ENCODE measurements around the gene AOPEP. TPM values are rescaled to one million over a fixed set of nuclear protein-coding genes. Genes with fewer than 3 reads are reported as not detected.

The AOPEP gene
- total and polyA plus RNA-seq, 10 donors, result 14.8 to 86.1 (median 51.3) TPM

DNA sequence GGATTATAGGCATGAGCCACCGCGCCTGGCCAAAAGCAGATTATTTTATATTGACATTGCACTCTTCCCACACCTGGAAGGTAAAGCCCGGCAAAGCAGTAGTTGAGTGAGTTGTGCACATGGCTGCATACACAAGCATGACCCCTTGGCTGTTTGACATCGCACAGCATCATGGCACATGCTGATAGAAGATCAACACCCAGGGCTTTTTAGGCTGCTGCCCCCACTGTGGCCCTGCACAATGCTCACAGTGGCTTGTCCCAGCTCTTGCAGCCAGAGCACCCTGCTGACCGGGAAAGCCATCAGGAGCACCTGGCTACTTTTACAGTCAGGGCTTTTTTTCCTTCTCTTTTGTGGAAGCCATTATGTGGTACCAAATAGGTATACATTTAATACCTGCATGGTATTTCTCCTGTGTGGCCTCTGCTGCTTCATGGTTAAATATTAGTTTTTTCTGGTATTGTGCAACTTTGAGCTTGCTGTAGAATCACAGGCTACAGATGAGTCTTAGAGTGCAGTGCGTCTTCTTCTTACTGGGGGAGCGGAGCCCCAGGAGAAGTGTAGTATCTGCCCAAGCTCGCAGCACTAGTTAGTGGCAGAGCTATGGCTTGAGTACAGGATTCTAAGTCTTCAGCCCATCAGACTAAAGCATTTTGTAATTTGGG is 264.5 kb downstream of the AOPEP start:
- Histone ChIP-seq H3K4me1 (peaks cover 0 to 9% (median 0%) of the 10 kb centered on the region in 6 donors), H3K36me3 (peaks cover 0 to 12% (median 4%) of the 10 kb centered on the region in 6 donors), H3K9me3 (no peaks in the 10 kb centered on the region), H3K4me3 (no peak overlapping the region), H3K27me3 (replicated peaks in 1 of 7) (no peaks in the 10 kb centered on the region), H3K27ac (no peak overlapping the region)
- DNase-seq, result no peak
- intact Hi-C loops (cut with DNase I; ENCODE audit: low total_unique reads), result no loop called here
- WGBS, 5 donors, result 97 to 99% (median 98%) methylated on average over 8 of the region's 8 CpGs
- TF ChIP-seq POLR2A (IDR thresholded peaks at IDR 0.05), result no peak
- TF ChIP-seq, protein P1, sequence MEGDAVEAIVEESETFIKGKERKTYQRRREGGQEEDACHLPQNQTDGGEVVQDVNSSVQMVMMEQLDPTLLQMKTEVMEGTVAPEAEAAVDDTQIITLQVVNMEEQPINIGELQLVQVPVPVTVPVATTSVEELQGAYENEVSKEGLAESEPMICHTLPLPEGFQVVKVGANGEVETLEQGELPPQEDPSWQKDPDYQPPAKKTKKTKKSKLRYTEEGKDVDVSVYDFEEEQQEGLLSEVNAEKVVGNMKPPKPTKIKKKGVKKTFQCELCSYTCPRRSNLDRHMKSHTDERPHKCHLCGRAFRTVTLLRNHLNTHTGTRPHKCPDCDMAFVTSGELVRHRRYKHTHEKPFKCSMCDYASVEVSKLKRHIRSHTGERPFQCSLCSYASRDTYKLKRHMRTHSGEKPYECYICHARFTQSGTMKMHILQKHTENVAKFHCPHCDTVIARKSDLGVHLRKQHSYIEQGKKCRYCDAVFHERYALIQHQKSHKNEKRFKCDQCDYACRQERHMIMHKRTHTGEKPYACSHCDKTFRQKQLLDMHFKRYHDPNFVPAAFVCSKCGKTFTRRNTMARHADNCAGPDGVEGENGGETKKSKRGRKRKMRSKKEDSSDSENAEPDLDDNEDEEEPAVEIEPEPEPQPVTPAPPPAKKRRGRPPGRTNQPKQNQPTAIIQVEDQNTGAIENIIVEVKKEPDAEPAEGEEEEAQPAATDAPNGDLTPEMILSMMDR (IDR thresholded peaks at IDR 0.05 in 8 of 11, conservative IDR thresholded peaks at IDR 0.05 in 3 of 11), result no peak
- no peak for TF ChIP-seq POLR2AphosphoS5 (IDR thresholded peaks at IDR 0.05)

DNA sequence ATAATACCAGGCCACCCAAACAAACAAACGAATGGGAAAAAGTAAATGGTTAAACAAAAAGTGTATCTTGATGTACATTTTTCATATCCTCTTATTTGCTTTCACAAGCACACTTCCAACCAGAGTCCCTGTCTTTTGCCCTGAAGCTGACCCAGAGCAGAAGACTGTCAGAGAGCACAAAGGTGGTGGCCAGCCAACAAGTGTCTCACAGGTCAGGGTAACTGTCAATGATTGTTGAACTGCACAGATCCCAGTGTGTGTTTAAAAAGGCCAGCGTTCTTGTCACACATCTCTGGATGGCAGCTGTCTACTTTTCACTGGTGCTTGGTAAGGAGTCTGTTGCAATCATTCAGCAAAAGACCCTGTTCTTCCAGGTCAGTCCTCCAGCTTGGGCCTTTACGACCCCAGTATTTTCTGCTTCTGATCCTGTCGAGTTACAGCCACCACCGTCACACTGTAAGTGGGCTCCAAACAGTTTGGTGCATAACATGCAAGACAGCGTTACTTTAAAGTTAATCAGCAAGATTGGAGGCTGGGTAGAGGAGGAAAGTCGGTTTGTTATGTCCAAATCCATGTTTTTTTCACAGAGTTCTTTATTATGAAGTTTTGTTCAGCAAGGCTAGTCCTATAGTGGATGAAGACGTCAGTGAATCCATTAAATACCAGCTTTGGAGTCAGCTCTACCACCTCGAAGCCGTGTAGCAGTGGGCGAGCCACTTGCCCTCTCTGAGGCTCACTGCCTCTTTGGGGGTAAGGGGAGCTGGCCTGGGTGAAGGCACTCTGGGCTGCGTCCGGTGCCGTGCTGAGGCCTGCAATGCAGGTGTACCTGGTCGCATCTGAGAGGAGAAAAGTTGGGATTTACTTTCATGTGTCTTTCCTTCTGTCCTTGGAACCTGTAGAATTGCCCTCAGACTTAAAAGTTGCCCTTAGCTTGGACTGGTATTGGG is 265.7 kb downstream of the AOPEP start:
- DNase-seq, result no peak
- Histone ChIP-seq H3K36me3 (peaks cover 0 to 12% (median 4%) of the 10 kb centered on the region in 6 donors), H3K27me3 (replicated peaks in 1 of 7) (no peaks in the 10 kb centered on the region)

DNA sequence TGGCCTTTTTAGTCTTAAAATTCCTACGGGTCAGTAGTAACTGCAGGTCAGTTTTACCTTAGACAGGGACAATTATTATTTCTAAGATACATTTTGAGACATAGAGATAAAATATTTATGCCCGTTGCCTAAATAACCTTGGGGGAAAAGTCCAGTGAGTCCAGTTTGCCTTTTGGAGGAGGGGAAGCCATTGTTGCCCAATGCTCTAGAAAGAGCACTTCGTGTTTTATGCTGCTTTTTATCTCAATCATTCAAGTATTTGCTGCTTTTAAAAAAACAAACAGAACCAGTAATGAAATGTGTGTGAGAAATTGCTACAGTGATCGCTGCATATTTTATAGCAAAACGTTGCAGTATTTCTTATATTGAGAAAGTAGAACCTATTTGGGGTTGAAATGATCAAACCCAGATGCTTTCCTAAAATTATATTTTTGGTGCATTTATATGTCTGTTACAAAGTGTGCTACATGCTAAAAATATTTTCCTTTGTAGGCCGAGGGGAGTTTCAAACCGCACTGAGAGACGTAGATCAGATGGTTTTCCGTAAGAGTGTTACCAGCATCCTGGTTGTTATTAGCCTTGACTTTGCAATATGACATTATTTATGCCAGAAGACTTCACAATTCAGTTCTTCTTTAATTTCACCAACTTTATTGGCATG is 266.8 kb downstream of the AOPEP start:
- intact Hi-C loops (cut with DNase I; ENCODE audit: low total_unique reads), result no loop called here
- 86 to 93% (median 89%) methylated on average over 9 of the region's 9 CpGs for WGBS, 5 donors
- Histone ChIP-seq H3K27ac (no peak overlapping the region), H3K36me3 (peaks cover 0 to 9% (median 4%) of the 10 kb centered on the region in 6 donors), H3K4me3 (no peak overlapping the region), H3K4me1 (peaks cover 0 to 9% (median 0%) of the 10 kb centered on the region in 6 donors), H3K27me3 (replicated peaks in 1 of 7) (no peaks in the 10 kb centered on the region), H3K9me3 (no peaks in the 10 kb centered on the region)
- no peak for TF ChIP-seq POLR2A (IDR thresholded peaks at IDR 0.05)
- no peak for TF ChIP-seq POLR2AphosphoS5 (IDR thresholded peaks at IDR 0.05)
- TF ChIP-seq, protein P1 (IDR thresholded peaks at IDR 0.05 in 8 of 11, conservative IDR thresholded peaks at IDR 0.05 in 3 of 11), result no peak
- no peak for DNase-seq

More for the DNA sequence above, 265.7 kb downstream of the AOPEP start:
- Histone ChIP-seq H3K4me1 (peaks cover 0 to 9% (median 0%) of the 10 kb centered on the region in 6 donors), H3K9me3 (no peaks in the 10 kb centered on the region), H3K4me3 (no peak overlapping the region), H3K27ac (no peak overlapping the region)
- TF ChIP-seq POLR2A (IDR thresholded peaks at IDR 0.05) (no peak), POLR2AphosphoS5 (IDR thresholded peaks at IDR 0.05) (no peak)
- TF ChIP-seq, protein P1 (IDR thresholded peaks at IDR 0.05 in 8 of 11, conservative IDR thresholded peaks at IDR 0.05 in 3 of 11), result no peak
- intact Hi-C loops (cut with DNase I; ENCODE audit: low total_unique reads), result no loop called here
- 92 to 95% (median 94%) methylated on average over 14 to 15 of the region's 15 CpGs for WGBS, 5 donors

Data from spleen (tissue), 11 donors.